K562 (cell line): ENCODE data around the gene IRF1. TPM values are rescaled to one million over a fixed set of nuclear protein-coding genes. Genes with fewer than 3 reads are reported as not detected.

Experiments
- ATAC-seq: fragments of 200-7000 bp; cut with Tn5 transposase; 3 replicates; pipeline ENCODE4 v1.9.1; 2020; ENCODE audit warnings: moderate library complexity
- BruUV-seq: library from RNA; stranded (reverse); fragments of 400-500 nt; replicated peaks from 2 replicates; lab custom pipeline; 2021; lab: Mats Ljungman, UMichigan
- CTCF ChIA-PET: fragments of 300-600 bp; formaldehyde crosslinking; extraction: SDS; loops from one replicate; lab custom pipeline; 2021; ENCODE audit warnings: low intra/inter-chr PET ratio; lab: Yijun Ruan, JAX
- POLR2A ChIA-PET: fragments of 300-600, 350-650 bp; sonication (Branson Sonifier 250); formaldehyde crosslinking; extraction: SDS; loops from one replicate; lab custom pipeline; 2021; ENCODE audit warnings: antibody characterized with exemption, inconsistent platforms; lab: Yijun Ruan, JAX
- DNase-seq, 4 experiments: peaks; one replicate each; pipeline versions ENCODE4 v3.0.0 to v3.0.0-alpha.2; 2011 to 2018; ENCODE audit warnings: low spot score in 3 of 4, mixed read lengths in 3 of 4; ENCODE audit errors: extremely low read depth in 1 of 4
- FAIRE-seq: peaks from 2 replicates; lab custom pipeline; 2011; peaks lifted over from hg19 to GRCh38; lab: Jason Lieb, UNC
- H2AFZ ChIP-seq: 2 replicates; pipeline ENCODE4 v1.6.0; 2011; ENCODE audit warnings: low read depth, low read length, control low read depth, inconsistent platforms
- H3K27ac ChIP-seq: fragments of 200-600 bp; 3 replicates; pipeline ENCODE4 v1.8.0; 2011; ENCODE audit warnings: low read depth, mild to moderate bottlenecking, control low read depth, inconsistent platforms, low read length, moderate library complexity, mixed read lengths; ENCODE audit errors: extremely low read depth
- H3K27me3 ChIP-seq, 2 experiments: fragments of 300-600 bp in 1 of 2; 2 replicates in 1 of 2; 3 replicates in 1 of 2; pipeline versions ENCODE4 v1.6.0 to v1.8.0; 2011; ENCODE audit warnings: inconsistent platforms in 2 of 2, low read length in 2 of 2, mild to moderate bottlenecking in 1 of 2, mixed read lengths in 1 of 2, moderate library complexity in 1 of 2; ENCODE audit not compliant: control insufficient read depth in 2 of 2, insufficient read depth in 2 of 2
- H3K36me3 ChIP-seq: fragments of 300-600 bp; 3 replicates; pipeline ENCODE4 v1.8.0; 2011; ENCODE audit warnings: mild to moderate bottlenecking, low read length, inconsistent platforms; ENCODE audit not compliant: control insufficient read depth, insufficient read depth
- H3K4me1 ChIP-seq, 2 experiments: fragments of 200-600 bp in 1 of 2; replicated peaks in 1 of 2; 2 replicates in 1 of 2; 3 replicates in 1 of 2; pipeline versions ENCODE4 v1.5.1 to v1.8.0; 2011; ENCODE audit warnings: inconsistent platforms in 2 of 2, low read length in 2 of 2, mild to moderate bottlenecking in 1 of 2, mixed read lengths in 1 of 2, moderate library complexity in 1 of 2; ENCODE audit not compliant: control insufficient read depth in 2 of 2, insufficient read depth in 2 of 2
- H3K4me2 ChIP-seq: 2 replicates; pipeline ENCODE4 v1.6.1; 2011; ENCODE audit warnings: low read length, control low read depth, inconsistent platforms, mixed read lengths; ENCODE audit not compliant: insufficient read depth
- H3K4me3 ChIP-seq: fragments of 200-600 bp; sonication (generic), shearing (Covaris generic); 2 replicates; pipeline ENCODE4 v1.5.1; 2016; ENCODE audit warnings: control low read depth, inconsistent platforms
- H3K79me2 ChIP-seq: fragments of 200-600 bp; 3 replicates; pipeline ENCODE4 v1.8.0; 2011; ENCODE audit warnings: low read length, inconsistent platforms; ENCODE audit not compliant: control insufficient read depth, insufficient read depth
- H3K9ac ChIP-seq, 2 experiments: 2 replicates each; pipeline versions ENCODE4 v1.6.0 to v1.6.1; 2011; ENCODE audit warnings: low read depth in 2 of 2, low read length in 2 of 2, control low read depth in 1 of 2, inconsistent platforms in 1 of 2, mild to moderate bottlenecking in 1 of 2, mixed read lengths in 1 of 2; ENCODE audit not compliant: insufficient read depth in 1 of 2
- H3K9me1 ChIP-seq: one replicate; pipeline ENCODE4 v1.6.0; 2011; ENCODE audit warnings: inconsistent platforms, mild to moderate bottlenecking, low read length, moderate library complexity; ENCODE audit not compliant: control insufficient read depth, insufficient read depth
- H3K9me3 ChIP-seq: replicated peaks from 2 replicates; pipeline ENCODE4 v1.5.1; 2011; ENCODE audit warnings: low read depth, low read length, inconsistent platforms; ENCODE audit not compliant: control insufficient read depth, insufficient read depth
- H4K20me1 ChIP-seq: replicated peaks from 2 replicates; pipeline ENCODE4 v1.6.1; 2011; ENCODE audit warnings: low read length, inconsistent platforms, mixed read lengths; ENCODE audit not compliant: control insufficient read depth, insufficient read depth
- JUNB ChIP-seq: fragments of 450-650 bp; formaldehyde crosslinking; conservative IDR thresholded peaks from 2 replicates; pipeline ENCODE4 v1.4.0; 2020; ENCODE audit warnings: mild to moderate bottlenecking
- NR1H2 ChIP-seq: sonication (generic); formaldehyde crosslinking; IDR thresholded peaks from 2 replicates; pipeline ENCODE4 v1.4.0; 2020; ENCODE audit warnings: mild to moderate bottlenecking, missing genetic modification reagents
- SMARCE1 ChIP-seq: fragments of 450-650 bp; IDR thresholded peaks from 2 replicates; pipeline ENCODE4 v1.7.1; 2016; ENCODE audit warnings: mild to moderate bottlenecking
- TFE3 ChIP-seq: fragments of 450-650 bp; formaldehyde crosslinking; IDR thresholded peaks from 2 replicates; pipeline ENCODE4 v1.4.0; 2020; ENCODE audit warnings: mild to moderate bottlenecking, mixed read lengths
- TRIM24 ChIP-seq, 2 experiments: fragments of 450-650 bp; IDR thresholded peaks; 2 replicates each; pipeline ENCODE4 v1.6.1; 2016
- TRIM25 ChIP-seq: fragments of 450-650 bp; IDR thresholded peaks from 2 replicates; pipeline ENCODE4 v1.7.0; 2016; ENCODE audit warnings: borderline replicate concordance
- USF1 ChIP-seq: sonication (generic); formaldehyde crosslinking; IDR thresholded peaks from 2 replicates; pipeline ENCODE4 v1.9.0; 2022; ENCODE audit warnings: mild to moderate bottlenecking, missing genetic modification reagents
- ZNF316 ChIP-seq: fragments of 450-650 bp; IDR thresholded peaks from 2 replicates; pipeline ENCODE4 v1.6.1; 2016
- WGBS: fragments of 100-300 bp; shearing (Covaris generic); methylation state at CpG from one replicate; pipeline ENCODE4 v1.1.6; 2016; ENCODE audit warnings: low coverage, mixed read lengths; ENCODE audit not compliant: insufficient coverage; ENCODE audit errors: missing lambda C conversion rate; 5-methylcytosine and 5-hydroxymethylcytosine counted together
- in situ Hi-C: fragments of 300-500 bp; cut with MboI; formaldehyde crosslinking; loops from 4 replicates; pipeline ENCODE4 v1.15.0; 2018; ENCODE audit warnings: inconsistent platforms, mixed read lengths
- intact Hi-C: fragments of 100-400 bp; cut with micrococcal nuclease; formaldehyde crosslinking; loops from 2 replicates; pipeline ENCODE4 v1.14.2; 2022
- polyA plus RNA-seq, 8 experiments: library from polyadenylated mRNA; depleted of rRNA in 4 of 8; stranded (reverse) in 5 of 8; unstranded in 3 of 8; fragments of >200 nt; fragmentation: Nextera tagmentation in 2 of 8; fragmentation: Illumina TruSeq in 1 of 8; extraction: Ambion mirVana in 2 of 8; extraction: Trizol in 1 of 8; gene quantifications; 2 replicates each; pipeline versions ENCODE4 v1.2.1 to v1.2.3, GENCODE V29; 2011 to 2014; ENCODE audit warnings: inconsistent platforms in 1 of 8, missing spikeins in 1 of 8
- total RNA-seq, 7 experiments: library from RNA; depleted of rRNA in 6 of 7; stranded (reverse); fragments of >200 nt in 6 of 7; fragmentation: Illumina TruSeq in 2 of 7; extraction: Trizol in 2 of 7; gene quantifications; 2 replicates each; pipeline versions ENCODE4 v1.2.1 to v1.2.3, GENCODE V29; 2011 to 2021; ENCODE audit warnings: low replicate concordance in 1 of 7

The IRF1 gene
- total and polyA plus RNA-seq, 9 of the 15 experiments (the other 6 are each of a cell fraction or from before 2014, with no cell fraction given): 1.1 to 12.3 (median 5.9) TPM

- H3K79me2 ChIP-seq: no peaks in the 10 kb centered on the region
- TF ChIP-seq JUNB (CRISPR knock-in tag): no peak
- peak; percentile 65 for TF ChIP-seq ZNF316
- TF ChIP-seq TRIM24 (IDR thresholded peaks at IDR 0.05): peak in 1 of 2 experiments; percentile 53; a peak in 1 of 4 replicates
- TF ChIP-seq USF1 (CRISPR knock-in tag): no peak
- no peak for TF ChIP-seq TRIM25
- TF ChIP-seq SMARCE1: no peak
- TF ChIP-seq NR1H2 (CRISPR knock-in tag): no peak
- no peak for TF ChIP-seq TFE3
- CTCF ChIA-PET: no interaction called here
- H3K36me3 ChIP-seq: no peaks in the 10 kb centered on the region
- in situ Hi-C loops (no loop called here), intact Hi-C loops (no loop called here)
- no TSS peak for BruUV-seq
- no peaks in the 10 kb centered on the region for H3K9me3 ChIP-seq
- POLR2A ChIA-PET: interaction anchor here (1.3 kb wide), 1 partner anchor 13 kb away, joined by 4 read pairs; no protein-coding TSS in a partner anchor
- no peak overlapping the region for H3K9ac ChIP-seq
- WGBS: 0% methylated on average over 1 of the region's 1 CpG
- no peak overlapping the region for H3K4me2 ChIP-seq
- H3K9me1 ChIP-seq: no peaks in the 10 kb centered on the region
- no peak for FAIRE-seq
- no peak overlapping the region for H3K4me3 ChIP-seq
- DNase-seq: no peak
- peaks cover 0 to 2% of the 10 kb centered on the region in 2 experiments; a peak in 1 of 5 replicates for H3K4me1 ChIP-seq
- no peaks in the 10 kb centered on the region for H4K20me1 ChIP-seq
- H3K27me3 ChIP-seq: no peaks in the 10 kb centered on the region
- H3K27ac ChIP-seq: no peak overlapping the region
- no peak overlapping the region for H2AFZ ChIP-seq
- no peak for ATAC-seq
Observed at GRCh38 chr5:132449060-132449459, 41.5 kb downstream of the IRF1 start.
